H54 (cell line): ENCODE results near the gene PHF21A.
A peak's percentile ranks its signal among the peaks of the same experiment; 100 is the strongest.

Experiments used
- DNase-seq: peaks from one replicate; pipeline ENCODE4 v3.0.0; 2011; ENCODE audit warnings: low spot score, mixed read lengths; ENCODE audit not compliant: insufficient read length
- FAIRE-seq: peaks from 3 replicates; lab custom pipeline; 2011; peaks lifted over from hg19 to GRCh38; lab: Jason Lieb, UNC
- POLR2A ChIP-seq: IDR thresholded peaks from 2 replicates; pipeline ENCODE4 v1.6.1; 2011; ENCODE audit warnings: low read depth, mild to moderate bottlenecking, low read length

PHF21A gene

GRCh38 chr11:46121301-46121723 is at the start of gene PHF21A:
PHF21A (minus strand) TSS chr11:46121454; CDS start chr11:46084219, 37,235 bp downstream.
- peak; percentile 48 for FAIRE-seq
- peak; percentile 93 for DNase-seq
- TF ChIP-seq POLR2A, result peak; percentile 56

- no peak for TF ChIP-seq POLR2A
- DNase-seq, result no peak
- FAIRE-seq, result no peak
Observed at GRCh38 chr11:46170797-46171196, 49.5 kb upstream of the PHF21A start.

GRCh38 chr11:46162700-46163099 is 41.4 kb upstream of the PHF21A start:
- no peak for TF ChIP-seq POLR2A
- FAIRE-seq (no peak), DNase-seq (no peak)

- TF ChIP-seq POLR2A, result no peak
- DNase-seq (no peak), FAIRE-seq (no peak)
Observed at GRCh38 chr11:46161201-46161600, 39.9 kb upstream of the PHF21A start.

- DNase-seq, result no peak
Observed at GRCh38 chr11:46160100-46160499, 38.8 kb upstream of the PHF21A start.

GRCh38 chr11:46159680-46160079 is 38.4 kb upstream of the PHF21A start:
- no peak for TF ChIP-seq POLR2A
- DNase-seq (no peak), FAIRE-seq (no peak)

More at GRCh38 chr11:46160100-46160499, 38.8 kb upstream of the PHF21A start:
- TF ChIP-seq POLR2A, result no peak
- FAIRE-seq, result no peak

GRCh38 chr11:46149826-46150225 is 28.6 kb upstream of the PHF21A start:
- no peak for TF ChIP-seq POLR2A
- no peak for DNase-seq
- FAIRE-seq, result no peak

- DNase-seq (no peak), FAIRE-seq (no peak)
- TF ChIP-seq POLR2A, result no peak
Observed at GRCh38 chr11:46149342-46149741, 28.1 kb upstream of the PHF21A start.

- DNase-seq (peak; percentile 33), FAIRE-seq (peak; percentile 75)
- no peak for TF ChIP-seq POLR2A
Observed at GRCh38 chr11:46144741-46145140, 23.5 kb upstream of the PHF21A start.

GRCh38 chr11:46143049-46143806 is 22.0 kb upstream of the PHF21A start:
- TF ChIP-seq POLR2A, result no peak
- no peak for DNase-seq
- FAIRE-seq, result no peak

GRCh38 chr11:46142561-46142960 is 21.3 kb upstream of the PHF21A start:
- FAIRE-seq (no peak), DNase-seq (no peak)
- no peak for TF ChIP-seq POLR2A

- no peak for FAIRE-seq
- no peak for DNase-seq
Observed at GRCh38 chr11:46141597-46141996, 20.3 kb upstream of the PHF21A start.

GRCh38 chr11:46134540-46134939 is 13.3 kb upstream of the PHF21A start:
- no peak for FAIRE-seq
- TF ChIP-seq POLR2A, result no peak
- no peak for DNase-seq

More at GRCh38 chr11:46141597-46141996, 20.3 kb upstream of the PHF21A start:
- no peak for TF ChIP-seq POLR2A

GRCh38 chr11:46134061-46134460 is 12.8 kb upstream of the PHF21A start:
- no peak for FAIRE-seq
- DNase-seq, result no peak
- TF ChIP-seq POLR2A, result no peak

- DNase-seq (no peak), FAIRE-seq (no peak)
- no peak for TF ChIP-seq POLR2A
Observed at GRCh38 chr11:46133119-46133518, 11.9 kb upstream of the PHF21A start.
